Stimulated activated CD8-positive, alpha-beta memory T cell treated with anti-CD3 and anti-CD28 coated beads, Interleukin-4, amount 100 ng/mL, for 48 hours (primary cell): ENCODE data around the gene GPRC5A.

ENCODE experiments used
- DNase-seq: peaks from one replicate; pipeline ENCODE4 v3.0.0-alpha.2; 2020

Gene GPRC5A

GRCh38 chr12:12887471-12887870 lies 3.9 kb upstream of the GPRC5A start:
- DNase-seq: no peak

GRCh38 chr12:12889701-12890100 lies 1.7 kb upstream of the GPRC5A start:
- no peak for DNase-seq

GRCh38 chr12:12890543-12891079 lies 751 bp upstream of the GPRC5A start:
- no peak for DNase-seq

- DNase-seq: no peak
These were observed 556 bp downstream of the GPRC5A start for GRCh38 chr12:12891881-12892355.

GRCh38 chr12:12892681-12893141 lies 1.3 kb downstream of the GPRC5A start:
- no peak for DNase-seq

GRCh38 chr12:12893438-12893837 lies 2.1 kb downstream of the GPRC5A start:
- DNase-seq: no peak

GRCh38 chr12:12896260-12896659 lies 4.9 kb downstream of the GPRC5A start:
- no peak for DNase-seq

- no peak for DNase-seq
These were observed 5.9 kb downstream of the GPRC5A start for GRCh38 chr12:12897302-12897701.

- no peak for DNase-seq
These were observed 6.9 kb downstream of the GPRC5A start for GRCh38 chr12:12898136-12898717.

GRCh38 chr12:12898911-12899511 lies 7.6 kb downstream of the GPRC5A start:
- DNase-seq: no peak

GRCh38 chr12:12899530-12900380 lies 8.4 kb downstream of the GPRC5A start:
- DNase-seq: peak; percentile 71

- DNase-seq: no peak
These were observed 9.4 kb downstream of the GPRC5A start for GRCh38 chr12:12900786-12901157.

GRCh38 chr12:12901158-12901791 lies 9.9 kb downstream of the GPRC5A start:
- peak; percentile 40 for DNase-seq

- DNase-seq: no peak
These were observed 10.7 kb downstream of the GPRC5A start for GRCh38 chr12:12902036-12902435.

GRCh38 chr12:12903642-12904609 lies 12.6 kb downstream of the GPRC5A start:
- DNase-seq: no peak

- DNase-seq: no peak
These were observed 16.2 kb downstream of the GPRC5A start for GRCh38 chr12:12907552-12907951.

- no peak for DNase-seq
These were observed 16.9 kb downstream of the GPRC5A start for GRCh38 chr12:12908252-12908651.

- DNase-seq: no peak
These were observed 17.3 kb downstream of the GPRC5A start for GRCh38 chr12:12908711-12909110.

GRCh38 chr12:12909228-12909994 lies 18.0 kb downstream of the GPRC5A start:
- no peak for DNase-seq

GRCh38 chr12:12909995-12910420 lies 18.6 kb downstream of the GPRC5A start:
- DNase-seq: no peak

GRCh38 chr12:12912711-12913110 lies 21.3 kb downstream of the GPRC5A start:
- no peak for DNase-seq
